Peyer's patch (tissue), 4 donors: Measurements from ENCODE around the gene PTPRJ.

Experiments used
- CTCF ChIP-seq, 6 experiments: fragments of 450-650 bp in 4 of 6; fragments of 200-600 bp in 2 of 6; sonication (generic) in 1 of 6; IDR thresholded peaks; one replicate each; pipeline ENCODE4 v1.5.1; 2017 to 2019; ENCODE audit warnings: antibody characterized with exemption in 6 of 6, mild to moderate bottlenecking in 3 of 6, moderate library complexity in 1 of 6
- POLR2A ChIP-seq, 2 donors: fragments of 450-650 bp; IDR thresholded peaks; one replicate each; pipeline ENCODE4 v1.5.1; 2017; ENCODE audit warnings: antibody characterized with exemption in 2 of 2, mild to moderate bottlenecking in 2 of 2, moderate library complexity in 2 of 2

GRCh38 chr11:48083421-48083820, 103.1 kb downstream of the PTPRJ start:
- TF ChIP-seq CTCF (IDR thresholded peaks at IDR 0.05) (no peak), POLR2A (IDR thresholded peaks at IDR 0.05) (no peak)
